Upper lobe of right lung (tissue), 1 donor: Measurements from ENCODE around the gene AKAP8. TPM values are rescaled to one million over a fixed set of nuclear protein-coding genes. Genes with fewer than 3 reads are reported as not detected.
"Not testable (repeated sequence)": the region's sequence is repeated elsewhere in the genome, so short reads cannot be mapped to it uniquely, and the experiment has no call there.

Experiments used
- ATAC-seq: fragments of 200-7000 bp; cut with Tn5 transposase; one replicate; pipeline ENCODE4 v1.9.1; 2020; ENCODE audit warnings: mild to moderate bottlenecking, moderate library complexity
- DNase-seq: peaks from one replicate; pipeline ENCODE4 v3.0.0-alpha.2; 2020
- H3K27ac ChIP-seq: fragments of 200-600 bp; one replicate; pipeline ENCODE4 v1.8.0; 2022
- H3K27me3 ChIP-seq: fragments of 200-600 bp; one replicate; pipeline ENCODE4 v1.8.0; 2022; ENCODE audit warnings: mild to moderate bottlenecking
- H3K36me3 ChIP-seq: fragments of 200-600 bp; one replicate; pipeline ENCODE4 v1.8.0; 2022
- H3K4me1 ChIP-seq: fragments of 200-600 bp; one replicate; pipeline ENCODE4 v1.8.0; 2022
- H3K4me3 ChIP-seq: fragments of 200-600 bp; one replicate; pipeline ENCODE4 v1.8.0; 2022; ENCODE audit warnings: mild to moderate bottlenecking
- H3K9me3 ChIP-seq: fragments of 200-600 bp; one replicate; pipeline ENCODE4 v1.8.0; 2022
- CTCF ChIP-seq: fragments of 200-600 bp; IDR thresholded peaks from one replicate; pipeline ENCODE4 v1.8.0; 2022; ENCODE audit warnings: antibody characterized with exemption
- intact Hi-C: fragments of 100-400 bp; cut with DNase I; formaldehyde crosslinking; loops from one replicate; pipeline ENCODE4 v1.11.0; 2022
- total RNA-seq: library from RNA; stranded (reverse); fragmentation: NEBNext Ultra II Directional; extraction: Animal tissue kit (Norgen Biotek cat#: 25700); gene quantifications from one replicate; pipeline ENCODE4 v1.2.1, GENCODE V29; 2021
- donor health status: DM: no; HTN: yes; CAD: no; lungs with severe emphysema.

Gene AKAP8
- total RNA-seq, 1 donor from 2014 or later, result 31.0 TPM

GRCh38 chr19:15397782-15398181, 18.2 kb upstream of the AKAP8 start:
- no peak overlapping the region for H3K4me3 ChIP-seq
- H3K36me3 ChIP-seq, result peaks cover 89% of the 10 kb centered on the region
- H3K27ac ChIP-seq, result no peak overlapping the region
- no peaks in the 10 kb centered on the region for H3K4me1 ChIP-seq
- no peaks in the 10 kb centered on the region for H3K27me3 ChIP-seq
- intact Hi-C loops, result no loop called here
- no peaks in the 10 kb centered on the region for H3K9me3 ChIP-seq
- ATAC-seq (no peak), DNase-seq (no peak)
- TF ChIP-seq CTCF, result no peak

GRCh38 chr19:15397236-15397635, 17.6 kb upstream of the AKAP8 start:
- peaks cover 89% of the 10 kb centered on the region for H3K36me3 ChIP-seq
- no peak overlapping the region for H3K27ac ChIP-seq
- H3K9me3 ChIP-seq, result no peaks in the 10 kb centered on the region
- no peak for ATAC-seq
- H3K4me1 ChIP-seq, result no peaks in the 10 kb centered on the region
- no peak overlapping the region for H3K4me3 ChIP-seq
- intact Hi-C loops, result no loop called here
- no peak for TF ChIP-seq CTCF
- DNase-seq, result no peak
- H3K27me3 ChIP-seq, result no peaks in the 10 kb centered on the region

GRCh38 chr19:15396436-15396835, 16.8 kb upstream of the AKAP8 start:
- ATAC-seq (no peak), DNase-seq (no peak)
- no peaks in the 10 kb centered on the region for H3K9me3 ChIP-seq
- no peaks in the 10 kb centered on the region for H3K27me3 ChIP-seq
- H3K36me3 ChIP-seq, result peaks cover 91% of the 10 kb centered on the region
- H3K4me3 ChIP-seq, result no peak overlapping the region
- no peak overlapping the region for H3K27ac ChIP-seq
- no peak for TF ChIP-seq CTCF
- H3K4me1 ChIP-seq, result no peaks in the 10 kb centered on the region
- intact Hi-C loops, result no loop called here

- not testable (repeated sequence) for H3K27ac ChIP-seq, DNase-seq
These were observed 15.7 kb upstream of the AKAP8 start for GRCh38 chr19:15395251-15395650.

GRCh38 chr19:15394426-15394825, 14.8 kb upstream of the AKAP8 start:
- Histone ChIP-seq H3K36me3 (peaks cover 75% of the 10 kb centered on the region), H3K4me1 (no peaks in the 10 kb centered on the region)

More at GRCh38 chr19:15395251-15395650, 15.7 kb upstream of the AKAP8 start:
- H3K9me3 ChIP-seq, intact Hi-C loops, H3K27me3 ChIP-seq, ATAC-seq, H3K4me3 ChIP-seq, H3K4me1 ChIP-seq: not testable (repeated sequence)
- H3K36me3 ChIP-seq, result peaks cover 83% of the 10 kb centered on the region

GRCh38 chr19:15393963-15394362, 14.4 kb upstream of the AKAP8 start:
- H3K4me1 ChIP-seq, result no peaks in the 10 kb centered on the region
- DNase-seq, result no peak
- no peak for TF ChIP-seq CTCF

More at GRCh38 chr19:15394426-15394825, 14.8 kb upstream of the AKAP8 start:
- TF ChIP-seq CTCF, result no peak
- DNase-seq, result no peak
- Histone ChIP-seq H3K4me3 (no peak overlapping the region), H3K27ac (no peak overlapping the region), H3K27me3 (no peaks in the 10 kb centered on the region), H3K9me3 (no peaks in the 10 kb centered on the region)
- intact Hi-C loops, result no loop called here
- ATAC-seq, result no peak

More at GRCh38 chr19:15393963-15394362, 14.4 kb upstream of the AKAP8 start:
- no peak for ATAC-seq
- Histone ChIP-seq H3K27ac (no peak overlapping the region), H3K27me3 (no peaks in the 10 kb centered on the region), H3K9me3 (no peaks in the 10 kb centered on the region), H3K4me3 (no peak overlapping the region), H3K36me3 (peaks cover 70% of the 10 kb centered on the region)
- intact Hi-C loops, result no loop called here
